Activated CD4-positive, CD25-positive, alpha-beta regulatory T cell treated with anti-CD3 and anti-CD28 coated beads, Interleukin-2, amount 50 U/mL, for 24 hours (primary cell): Measurements from ENCODE around the gene ARHGAP24.
"Not testable (repeated sequence)": the region's sequence is repeated elsewhere in the genome, so short reads cannot be mapped to it uniquely, and the experiment has no call there.

Source experiments
- ATAC-seq, 2 donors: fragments of 150-1000 bp; cut with Tn5 transposase; one replicate each; pipeline ENCODE4 v1.10.0; 2021; ENCODE audit warnings: mild to moderate bottlenecking in 1 of 2, moderate library complexity in 1 of 2

Gene ARHGAP24

DNA sequence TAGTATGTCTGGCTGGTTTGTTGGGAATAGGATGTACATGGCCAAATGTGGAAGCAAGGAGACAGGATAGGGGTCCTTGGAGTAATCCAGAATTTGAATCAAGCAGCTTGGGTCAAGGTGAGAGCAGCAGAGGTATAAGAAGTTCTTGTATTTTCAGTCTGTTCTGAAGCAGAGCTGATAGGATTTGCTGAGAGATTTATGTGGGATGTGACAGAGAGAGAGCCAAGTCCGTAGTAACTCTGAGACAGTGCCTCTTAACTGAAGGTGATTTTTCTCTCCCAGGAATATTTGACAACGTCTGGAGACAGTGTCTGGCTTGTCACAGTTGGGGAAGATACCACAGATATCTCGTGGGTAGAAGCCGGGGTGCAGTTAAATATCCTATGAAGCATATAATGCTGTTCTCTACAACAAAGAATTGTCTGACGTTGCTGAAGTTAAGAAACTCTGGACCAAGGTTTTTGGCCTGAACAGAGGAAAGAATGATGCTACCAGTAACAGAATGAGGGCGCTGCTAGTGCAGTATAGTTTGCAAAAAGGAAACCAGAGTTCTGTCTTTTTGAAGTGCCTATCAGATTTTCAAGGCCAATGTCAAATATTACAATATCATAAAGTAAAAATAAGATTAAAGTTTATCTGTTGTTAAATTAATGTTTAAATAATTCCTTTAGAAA, 184.0 kb downstream of the ARHGAP24 start:
- no peak for ATAC-seq

DNA sequence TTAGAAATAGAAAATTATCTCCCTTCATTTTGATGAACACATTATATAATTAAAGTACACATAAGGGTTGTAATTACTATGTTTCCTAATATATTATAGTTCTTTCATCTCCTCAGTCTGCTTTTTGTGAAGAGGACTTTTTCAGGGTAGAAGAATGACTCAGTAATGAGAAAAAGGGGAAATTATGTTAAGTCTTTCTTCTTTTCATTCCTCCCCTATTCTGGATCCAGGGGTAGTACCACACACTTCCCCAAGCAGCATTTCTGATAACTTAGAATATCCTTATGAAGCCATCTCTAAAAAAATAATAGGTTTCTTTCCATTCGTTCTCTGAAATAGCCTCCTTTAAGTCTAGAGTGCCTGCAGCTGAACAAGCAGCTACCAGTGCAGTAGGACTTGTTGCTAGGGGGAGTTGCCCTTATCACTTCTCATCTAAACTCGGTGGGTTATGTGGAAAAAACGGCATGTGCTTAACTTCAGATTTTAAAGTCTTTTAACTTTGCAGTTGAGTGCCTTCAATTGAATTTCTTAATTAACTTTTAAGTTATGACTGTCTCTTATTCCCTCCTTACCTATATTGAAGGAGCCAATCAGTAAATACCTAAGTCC, 184.8 kb downstream of the ARHGAP24 start:
- ATAC-seq: no peak

GRCh38 chr4:85666625-85667024, 191.7 kb downstream of the ARHGAP24 start:
- not testable (repeated sequence) for ATAC-seq

GRCh38 chr4:85669204-85669603, 194.3 kb downstream of the ARHGAP24 start:
- no peak for ATAC-seq

DNA sequence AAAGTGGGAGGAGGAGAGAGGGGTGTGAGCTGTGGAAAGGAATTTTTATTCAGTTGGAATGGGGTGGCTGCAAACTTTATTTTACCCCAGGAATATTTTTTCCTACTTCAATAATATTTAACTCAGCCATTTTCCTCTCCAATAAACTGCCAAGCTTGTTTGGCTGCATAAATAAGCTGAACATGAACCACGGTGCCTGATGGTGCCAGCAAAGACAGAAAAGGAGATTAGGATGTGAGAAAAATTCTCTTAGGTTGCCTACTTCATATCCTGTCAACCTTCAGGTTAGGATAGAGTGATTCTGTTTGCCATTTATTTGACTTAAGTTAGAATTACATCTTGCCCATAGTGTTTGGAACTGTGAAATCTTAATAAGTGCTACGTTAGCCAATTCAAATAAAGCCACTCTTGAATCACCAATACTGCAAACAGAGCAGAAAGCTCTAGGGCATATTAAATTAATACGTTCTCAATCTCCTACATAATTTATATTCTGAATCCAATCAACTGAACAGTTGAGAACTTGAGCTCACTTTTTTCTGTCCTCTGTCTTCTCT, 195.1 kb downstream of the ARHGAP24 start:
- no peak for ATAC-seq

- no peak for ATAC-seq
Measured at GRCh38 chr4:85671120-85671519, 196.2 kb downstream of the ARHGAP24 start.

- no peak for ATAC-seq
Measured at GRCh38 chr4:85672116-85672515, 197.2 kb downstream of the ARHGAP24 start.

- no peak for ATAC-seq
Measured at GRCh38 chr4:85672959-85673358, 198.0 kb downstream of the ARHGAP24 start.

DNA sequence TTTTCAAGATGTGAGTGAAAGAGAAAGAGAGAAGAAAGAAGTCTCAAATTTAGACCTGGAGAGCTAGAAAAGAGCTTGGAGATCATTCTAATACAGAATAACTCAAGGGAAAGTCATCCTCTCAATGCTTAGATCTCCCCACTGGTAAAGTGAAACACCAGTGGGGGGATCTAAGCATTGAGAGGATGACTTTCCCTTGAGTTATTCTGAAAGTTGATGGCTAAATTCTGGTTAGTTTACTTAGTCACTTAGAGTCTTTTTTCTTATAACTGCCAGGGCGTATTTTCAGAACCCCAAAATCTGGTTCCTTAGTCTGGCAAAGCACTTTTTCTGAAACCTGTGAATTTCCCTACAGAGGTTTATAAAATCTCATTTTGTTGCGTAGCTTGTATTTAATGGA, 198.6 kb downstream of the ARHGAP24 start:
- no peak for ATAC-seq

DNA sequence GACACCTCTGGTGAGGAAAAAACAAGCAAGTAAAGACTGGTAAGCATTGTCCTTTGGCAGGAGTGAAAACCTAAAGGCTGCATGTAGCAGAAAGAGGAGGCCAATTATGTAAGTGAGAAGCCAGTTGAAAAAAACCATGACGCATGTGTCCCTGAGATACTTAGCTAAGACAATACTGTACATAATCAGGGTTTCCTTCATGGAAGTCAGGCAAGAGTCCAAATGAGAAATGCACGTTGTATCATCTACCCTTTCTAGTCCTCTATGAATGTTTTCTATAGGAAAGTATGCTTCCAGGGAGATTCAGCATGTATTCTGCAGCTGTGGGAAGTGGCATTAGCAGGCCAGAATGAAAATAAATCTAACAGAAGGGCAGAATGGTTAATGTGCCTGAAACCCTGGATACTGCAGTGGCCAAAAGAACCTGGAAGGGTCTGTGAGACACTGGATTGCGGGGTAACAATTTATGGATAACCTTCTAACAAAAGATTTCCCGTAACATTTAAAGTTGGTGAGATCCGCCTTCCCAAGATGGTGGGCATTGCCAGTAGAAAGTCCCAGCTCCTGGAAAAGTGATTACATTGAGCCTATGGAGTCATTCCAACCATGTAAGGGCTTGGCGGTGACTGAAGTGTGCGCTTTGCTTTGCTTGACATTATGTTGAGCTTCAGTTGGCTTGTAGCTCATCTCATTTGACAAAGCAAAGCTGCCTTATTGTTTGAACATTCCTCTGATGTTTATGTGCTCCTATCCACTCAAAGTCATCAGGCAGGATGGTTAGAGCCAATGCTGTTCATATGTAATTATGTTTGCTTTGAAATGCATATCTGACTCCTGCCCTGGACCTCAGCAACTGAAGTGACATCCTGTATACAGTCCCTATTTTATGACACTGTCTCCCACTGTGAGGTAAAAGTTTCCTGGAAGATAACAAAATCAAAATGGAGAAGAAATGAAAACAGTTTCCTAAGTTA, 200.4 kb downstream of the ARHGAP24 start:
- ATAC-seq: no peak

GRCh38 chr4:85676050-85676425, 201.1 kb downstream of the ARHGAP24 start:
- no peak for ATAC-seq

DNA sequence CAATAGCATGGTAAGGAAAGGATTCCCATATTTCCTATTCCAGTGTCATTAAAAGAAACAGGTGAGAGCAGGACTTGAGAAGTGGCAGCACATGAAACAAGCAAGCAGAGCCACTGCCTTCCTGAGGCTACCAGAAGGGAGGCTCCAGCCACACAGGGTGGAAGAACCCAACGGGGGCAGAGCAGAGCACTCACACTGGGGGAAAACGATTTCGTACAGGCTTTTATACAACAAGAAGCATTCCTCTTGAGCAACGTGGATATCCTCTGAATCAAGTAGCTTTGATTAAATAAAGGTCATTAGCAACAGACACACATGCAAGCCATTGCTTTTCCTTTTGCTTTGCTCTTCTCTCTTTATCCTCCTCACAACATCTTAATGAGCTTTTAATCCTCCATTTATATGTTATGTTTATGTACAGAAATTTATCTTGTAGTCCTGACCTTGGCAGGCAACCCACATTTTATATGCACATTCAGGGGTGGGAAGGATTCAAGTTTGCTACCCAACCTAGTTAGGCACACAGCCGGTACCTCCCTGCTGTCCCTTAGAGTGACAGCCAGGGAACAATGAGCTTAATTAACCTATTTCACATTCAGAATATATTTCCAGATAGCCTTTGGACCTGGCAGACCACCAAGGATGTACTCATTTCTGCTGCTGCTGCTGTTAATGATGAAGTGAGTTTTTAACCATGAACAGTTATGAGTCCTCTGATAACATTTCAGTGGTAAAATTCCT, 202.1 kb downstream of the ARHGAP24 start:
- no peak for ATAC-seq

DNA sequence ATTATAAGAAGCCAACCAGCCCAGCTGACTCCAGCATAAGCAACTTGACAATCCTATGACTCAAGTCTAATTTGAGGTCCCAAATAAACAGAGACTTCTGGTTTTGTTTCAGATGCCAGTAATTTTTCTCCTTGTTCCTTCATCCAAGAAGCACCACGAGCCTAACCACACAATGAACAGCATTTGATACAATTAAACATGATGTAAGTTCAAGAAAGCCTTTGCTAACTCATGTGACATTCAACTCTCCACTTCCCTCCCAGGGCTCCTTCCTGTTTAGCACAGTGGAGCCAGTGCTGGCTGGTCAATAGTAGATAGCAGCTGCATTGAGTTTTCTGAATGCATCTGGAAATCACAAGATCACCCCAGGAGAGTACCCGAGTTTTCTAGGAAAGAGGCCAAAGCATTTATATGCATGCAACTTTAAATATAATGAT, 206.3 kb downstream of the ARHGAP24 start:
- no peak for ATAC-seq

DNA sequence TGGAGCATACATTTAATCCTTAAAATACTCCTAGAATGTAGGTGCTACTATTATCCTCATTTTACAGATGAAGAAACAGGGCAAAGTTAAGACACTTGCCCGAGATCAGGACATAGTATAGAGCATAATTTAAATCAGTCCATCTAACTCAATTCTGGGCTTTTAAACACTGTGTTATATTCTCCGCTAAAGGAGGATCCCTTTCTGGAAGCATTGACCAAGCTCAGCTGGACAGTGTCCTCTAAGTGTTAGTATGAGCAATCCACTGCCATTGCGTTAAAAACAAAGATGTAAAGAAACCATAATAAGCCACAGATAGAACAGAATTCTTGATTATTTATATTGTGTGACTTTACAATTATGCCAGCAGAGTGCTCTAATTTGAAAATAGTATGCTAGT, 207.0 kb downstream of the ARHGAP24 start:
- no peak for ATAC-seq

- no peak for ATAC-seq
Measured at GRCh38 chr4:85682391-85682790, 207.4 kb downstream of the ARHGAP24 start.

- ATAC-seq: no peak
Measured at GRCh38 chr4:85684676-85685075, 209.7 kb downstream of the ARHGAP24 start.

- no peak for ATAC-seq
Measured at GRCh38 chr4:85686398-85686797, 211.4 kb downstream of the ARHGAP24 start.

DNA sequence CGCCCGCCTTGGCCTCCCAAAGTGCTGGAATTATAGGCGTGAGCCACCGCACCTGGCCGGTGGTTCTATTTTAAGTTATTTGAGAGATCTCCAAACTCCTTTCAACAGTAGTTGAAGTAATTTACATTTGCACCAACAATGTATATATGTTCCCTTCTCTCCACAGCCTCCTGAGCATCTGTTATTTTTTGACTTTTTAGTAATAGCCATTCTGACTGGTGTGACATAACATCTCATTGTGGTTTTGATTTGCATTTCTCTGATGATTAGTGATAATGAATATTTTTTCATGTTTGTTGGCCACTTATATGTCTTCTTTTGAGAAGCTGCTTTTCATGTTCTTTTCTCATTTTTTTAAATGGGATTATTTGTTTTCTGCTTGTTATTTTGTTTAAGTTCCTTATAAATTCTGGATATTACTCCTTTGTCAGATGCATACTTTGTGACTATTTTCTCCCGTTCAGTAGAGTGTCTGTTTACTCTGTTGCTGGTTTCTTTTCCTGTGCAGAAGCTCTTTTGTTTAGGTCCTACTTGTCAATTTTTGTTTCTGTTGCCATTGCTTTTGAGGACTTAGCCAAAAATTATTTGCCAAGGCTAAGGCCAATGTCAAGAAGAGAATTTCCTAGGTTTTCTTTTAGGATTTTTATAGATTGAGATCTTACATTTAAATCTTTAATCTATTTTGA, 213.2 kb downstream of the ARHGAP24 start:
- no peak for ATAC-seq

- ATAC-seq: no peak
Measured at GRCh38 chr4:85696661-85697060, 221.7 kb downstream of the ARHGAP24 start.

- ATAC-seq: no peak
Measured at GRCh38 chr4:85697854-85698253, 222.9 kb downstream of the ARHGAP24 start.

GRCh38 chr4:85700362-85700761, 225.4 kb downstream of the ARHGAP24 start:
- no peak for ATAC-seq

GRCh38 chr4:85701861-85702321, 226.9 kb downstream of the ARHGAP24 start:
- peak in 1 of 2 donors; percentile 43 for ATAC-seq
